Neural progenitor cell (in vitro differentiated cells): ENCODE data around the gene GASK1A.

Experiments used
- CTCF ChIP-seq: fragments of 200-600 bp; sonication (generic); IDR thresholded peaks from 2 replicates; pipeline ENCODE4 v1.5.1; 2017; ENCODE audit warnings: antibody characterized with exemption, mild to moderate bottlenecking
- EZH2 ChIP-seq: fragments of 200-600 bp; sonication (generic); IDR thresholded peaks from 2 replicates; pipeline ENCODE4 v1.6.1; 2017; ENCODE audit warnings: antibody characterized with exemption, mild to moderate bottlenecking, moderate library complexity

GRCh38 chr3:42942693-42943092, 36.4 kb upstream of the GASK1A start:
- TF ChIP-seq CTCF (no peak), EZH2 (no peak)
